EH (cell line): ENCODE results near the gene NME7.

Source experiments
- DNase-seq: peaks from one replicate; pipeline ENCODE4 v3.0.0-alpha.2; 2015; ENCODE audit warnings: low read depth

Gene NME7

DNA sequence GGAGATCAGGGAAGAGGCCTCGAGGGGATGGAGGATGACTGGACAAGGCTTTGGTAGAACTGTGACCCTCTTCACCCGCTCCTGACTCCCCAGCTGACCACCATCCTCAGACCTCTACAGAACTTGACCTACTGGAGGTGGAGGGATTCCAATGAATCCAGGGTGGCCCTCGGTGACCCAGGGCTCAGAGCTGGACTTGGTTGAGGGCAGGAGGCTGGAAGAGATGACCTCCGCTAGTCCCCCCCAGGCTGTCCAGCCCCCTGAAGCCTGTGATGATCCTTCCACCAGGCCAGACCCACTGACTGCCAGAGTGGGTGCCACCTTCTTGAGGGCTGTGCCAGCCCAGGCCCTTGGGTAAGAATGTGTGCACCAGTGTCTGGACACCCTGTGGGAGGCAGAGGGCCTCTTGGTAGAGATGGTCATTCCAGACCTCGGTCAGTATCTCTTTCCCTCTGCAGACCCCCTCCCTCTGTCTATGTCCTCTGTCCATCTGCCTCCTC is 216.2 kb downstream of the NME7 start:
- no peak for DNase-seq

DNA sequence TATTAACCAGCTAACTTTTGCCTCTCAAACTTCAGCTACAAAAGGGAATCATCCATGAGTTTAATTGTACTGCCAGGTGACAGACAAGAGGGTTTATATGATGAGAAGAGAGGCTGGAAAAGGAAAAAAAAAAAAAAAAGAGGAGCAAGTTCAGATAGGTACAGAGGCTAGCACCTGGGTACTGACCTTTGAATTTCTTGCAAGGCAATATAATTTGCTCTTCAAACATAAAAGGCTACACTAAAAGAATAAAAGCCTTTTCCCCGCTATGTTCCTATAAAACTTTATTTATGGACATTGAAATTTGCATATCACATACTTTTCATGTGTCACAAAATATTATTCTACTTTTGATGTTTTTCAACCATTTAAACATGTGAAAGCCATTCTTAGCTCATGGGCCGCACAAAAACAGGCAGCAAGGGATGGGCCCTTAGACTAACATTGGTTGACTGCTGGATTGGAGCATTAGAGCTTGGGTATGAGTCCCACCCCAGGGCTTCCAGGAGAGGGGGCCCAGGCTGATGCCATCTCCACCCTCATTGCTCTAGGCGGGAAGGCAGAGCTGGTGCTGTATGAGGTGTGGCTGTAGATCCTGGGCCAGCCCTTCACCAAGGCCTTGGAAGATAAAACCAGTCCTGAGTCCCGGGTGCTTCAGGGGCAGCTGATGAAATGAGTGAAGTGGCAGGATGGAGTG is 216.8 kb downstream of the NME7 start:
- no peak for DNase-seq

GRCh38 chr1:169149555-169150286 is 217.9 kb downstream of the NME7 start:
- DNase-seq = no peak

GRCh38 chr1:169148472-169149252 is 218.9 kb downstream of the NME7 start:
- DNase-seq = no peak

DNA sequence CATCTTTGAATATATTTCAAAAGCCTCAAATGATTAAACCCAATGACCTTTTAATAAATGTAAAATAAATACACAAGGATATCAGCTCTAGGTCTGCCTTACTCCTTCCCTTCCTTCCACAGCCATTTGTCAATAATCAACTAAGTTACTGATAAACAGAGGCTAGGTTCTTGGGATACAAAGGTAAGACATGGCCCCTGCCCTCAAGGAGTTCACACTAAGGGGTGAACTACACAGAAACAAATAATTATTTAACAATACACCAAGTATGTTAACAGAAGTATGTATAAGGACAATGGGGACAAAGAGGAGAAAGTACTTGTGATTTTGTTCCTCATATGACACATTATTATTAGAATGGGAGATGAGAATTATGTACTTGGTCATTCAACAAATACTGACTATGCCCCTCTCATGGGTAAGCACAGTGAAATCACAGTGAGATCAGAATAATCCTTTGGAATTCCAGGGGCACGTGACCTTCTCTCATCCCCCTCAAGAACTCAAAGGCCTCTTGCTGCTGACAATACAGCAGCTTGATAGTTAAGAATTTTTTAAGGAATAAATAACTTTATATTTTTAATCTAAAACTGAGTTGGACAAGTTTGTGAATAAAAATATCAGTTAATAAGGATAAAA is 220.9 kb downstream of the NME7 start:
- DNase-seq = no peak

DNA sequence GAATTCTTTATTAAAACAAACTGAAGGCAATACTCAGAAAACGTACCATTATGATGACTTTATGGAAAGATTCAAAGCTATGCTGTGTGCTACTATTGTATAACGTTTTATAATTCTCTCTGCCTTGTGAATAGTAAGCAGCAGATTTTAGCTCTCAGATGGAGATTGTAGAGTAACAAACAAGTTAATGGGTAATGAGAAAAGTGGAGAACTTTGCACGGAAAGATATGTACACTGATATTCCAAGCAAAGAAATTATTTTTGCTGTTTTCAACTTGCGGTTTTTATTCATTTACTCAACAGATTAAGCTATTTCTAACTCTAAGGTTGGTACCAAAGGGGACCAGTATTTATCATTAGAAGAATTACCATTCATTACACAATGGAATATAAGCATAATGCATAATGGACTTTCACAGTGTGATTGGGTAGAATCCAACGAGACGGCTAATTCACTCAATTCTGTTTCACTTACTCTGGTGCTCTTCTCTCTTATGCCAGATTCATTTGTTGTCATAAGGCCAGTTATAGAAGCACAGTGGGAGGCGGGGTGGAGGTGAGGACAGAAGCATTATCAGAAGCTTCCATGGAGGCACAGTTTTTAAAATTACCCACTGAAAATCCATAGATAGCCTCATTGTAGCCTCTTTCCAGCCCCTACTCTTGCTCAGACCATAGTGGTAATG is 222.5 kb downstream of the NME7 start:
- no peak for DNase-seq

- DNase-seq = no peak
Observed at GRCh38 chr1:169143984-169144383, 223.6 kb downstream of the NME7 start.

DNA sequence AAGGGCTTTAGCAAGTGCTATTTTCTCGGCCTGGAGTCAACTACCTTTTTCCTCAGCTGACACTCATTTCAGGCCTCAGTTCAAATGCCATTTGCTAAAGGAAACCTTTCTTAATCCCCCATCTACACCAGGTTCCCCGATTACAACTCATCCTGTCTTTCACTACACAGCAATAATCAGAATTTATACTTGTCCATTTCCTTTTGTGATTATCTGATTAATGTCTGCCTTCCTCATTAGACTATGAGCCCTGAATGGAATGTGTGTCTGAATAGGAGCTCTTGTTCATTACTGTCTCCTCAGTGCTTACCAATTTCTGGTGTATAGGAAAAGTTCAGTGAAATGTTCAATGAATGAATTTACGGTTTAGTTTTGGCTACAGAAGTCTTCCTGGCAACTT is 224.3 kb downstream of the NME7 start:
- DNase-seq = no peak

DNA sequence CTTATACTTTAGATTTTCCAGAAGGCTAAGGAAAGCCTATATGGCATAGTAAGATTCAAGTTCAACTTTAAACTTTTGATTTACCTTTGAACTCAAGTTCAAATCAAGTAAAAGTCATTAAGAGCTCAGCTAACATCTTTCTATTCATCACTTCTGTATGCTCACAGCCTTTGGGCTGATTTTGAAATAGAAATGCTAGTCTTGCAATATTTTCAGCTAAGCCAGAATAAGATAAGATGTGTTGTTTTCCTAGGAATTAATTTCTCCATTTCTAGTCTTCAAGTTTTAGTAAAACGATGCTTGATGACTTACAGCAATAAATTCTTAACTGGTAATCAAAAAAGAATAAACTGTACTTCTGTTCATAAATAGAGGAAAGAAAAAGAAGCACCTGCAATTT is 225.5 kb downstream of the NME7 start:
- DNase-seq = no peak

DNA sequence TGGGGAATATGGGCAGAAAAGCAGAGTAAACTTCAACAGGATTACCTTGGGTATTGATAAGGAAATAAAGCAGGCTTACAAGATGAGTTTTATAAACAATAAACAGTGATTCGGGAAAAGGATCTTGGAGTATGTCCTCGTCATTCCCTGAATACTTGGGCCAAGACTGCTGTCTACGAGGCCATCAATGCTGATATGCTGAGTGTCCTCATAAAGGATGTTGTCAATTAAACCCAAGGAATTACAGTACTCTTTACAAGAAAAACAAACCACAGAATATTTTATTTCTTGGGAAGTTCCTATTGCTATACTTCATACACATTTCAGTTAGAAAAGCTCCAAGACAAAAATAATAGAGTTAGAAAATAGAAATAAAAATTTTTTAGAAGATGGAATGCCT is 226.2 kb downstream of the NME7 start:
- peak; percentile 77 for DNase-seq

GRCh38 chr1:169138866-169139670 is 228.5 kb downstream of the NME7 start:
- no peak for DNase-seq

- DNase-seq = no peak
Observed at GRCh38 chr1:169137357-169137756, 230.2 kb downstream of the NME7 start.

- peak; percentile 33 for DNase-seq
Observed at GRCh38 chr1:169133801-169134502, 233.6 kb downstream of the NME7 start.

GRCh38 chr1:169133228-169133576 is 234.4 kb downstream of the NME7 start:
- DNase-seq = no peak

- DNase-seq = no peak
Observed at GRCh38 chr1:169132512-169133227, 234.9 kb downstream of the NME7 start.

DNA sequence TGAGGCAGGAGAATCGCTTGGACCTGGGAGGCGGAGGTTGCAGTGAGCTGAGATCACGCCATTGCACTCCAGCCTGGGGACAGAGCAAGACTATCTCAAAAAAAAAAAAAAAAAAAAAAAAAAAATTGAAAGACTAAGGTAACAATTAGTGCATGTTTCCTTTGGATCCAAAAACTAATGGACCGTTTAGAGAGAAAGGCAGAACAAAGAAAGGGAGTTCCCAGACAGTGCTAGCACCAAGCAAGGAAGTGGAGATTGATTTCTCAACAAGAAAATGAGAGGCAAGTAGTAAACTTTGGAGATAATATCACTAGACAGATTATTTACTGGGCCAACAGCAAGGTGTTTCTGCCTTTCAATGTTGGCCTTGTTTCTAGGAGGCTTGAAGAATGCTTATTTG is 236.9 kb downstream of the NME7 start:
- DNase-seq = no peak

- peak; percentile 32 for DNase-seq
Observed at GRCh38 chr1:169129109-169129784, 238.3 kb downstream of the NME7 start.

- no peak for DNase-seq
Observed at GRCh38 chr1:169128562-169128961, 239.0 kb downstream of the NME7 start.

GRCh38 chr1:169127305-169127704 is 240.3 kb downstream of the NME7 start:
- DNase-seq = peak; percentile 16
